HL-60 (cell line): ENCODE results near the gene ARFGEF3.

Experiments used
- DNase-seq, 2 experiments: peaks; one replicate each; pipeline ENCODE4 v3.0.0-alpha.2; 2010 to 2020; ENCODE audit warnings: low read depth in 1 of 2, low spot score in 1 of 2
- H3K27ac ChIP-seq: fragments of 250-450 bp; sonication (Bioruptor Pico); replicated peaks from 2 replicates; pipeline ENCODE4 v1.5.1; 2020; ENCODE audit warnings: mild to moderate bottlenecking, moderate library complexity
- H3K27me3 ChIP-seq: fragments of 250-450 bp; sonication (Bioruptor Pico); 2 replicates; pipeline ENCODE4 v1.5.1; 2021; ENCODE audit warnings: mild to moderate bottlenecking, moderate library complexity; ENCODE audit not compliant: insufficient read depth, poor library complexity, severe bottlenecking
- H3K4me3 ChIP-seq: replicated peaks from 2 replicates; pipeline ENCODE4 v1.5.1; 2011; ENCODE audit warnings: mild to moderate bottlenecking, control low read depth, low read length; ENCODE audit not compliant: insufficient read depth
- GABPA ChIP-seq: IDR thresholded peaks from 2 replicates; pipeline ENCODE4 v1.6.1; 2012; ENCODE audit warnings: low read depth
- POLR2AphosphoS5 ChIP-seq: IDR thresholded peaks from 2 replicates; pipeline ENCODE4 v1.6.1; 2012; ENCODE audit warnings: low read depth
- SPI1 ChIP-seq: IDR thresholded peaks from 2 replicates; pipeline ENCODE4 v1.6.1; 2012; ENCODE audit warnings: low read depth, mild to moderate bottlenecking, borderline replicate concordance
- TF ChIP-seq, protein P1 (sequence below): IDR thresholded peaks from one replicate; pipeline ENCODE4 v1.5.1; 2011; ENCODE audit warnings: low read length, control low read depth, inconsistent platforms; ENCODE audit not compliant: insufficient read depth
- TF ChIP-seq, protein P2 (sequence below): IDR thresholded peaks from 2 replicates; pipeline ENCODE4 v1.6.1; 2012; ENCODE audit warnings: low read depth; ENCODE audit not compliant: insufficient replicate concordance

The ARFGEF3 gene

DNA sequence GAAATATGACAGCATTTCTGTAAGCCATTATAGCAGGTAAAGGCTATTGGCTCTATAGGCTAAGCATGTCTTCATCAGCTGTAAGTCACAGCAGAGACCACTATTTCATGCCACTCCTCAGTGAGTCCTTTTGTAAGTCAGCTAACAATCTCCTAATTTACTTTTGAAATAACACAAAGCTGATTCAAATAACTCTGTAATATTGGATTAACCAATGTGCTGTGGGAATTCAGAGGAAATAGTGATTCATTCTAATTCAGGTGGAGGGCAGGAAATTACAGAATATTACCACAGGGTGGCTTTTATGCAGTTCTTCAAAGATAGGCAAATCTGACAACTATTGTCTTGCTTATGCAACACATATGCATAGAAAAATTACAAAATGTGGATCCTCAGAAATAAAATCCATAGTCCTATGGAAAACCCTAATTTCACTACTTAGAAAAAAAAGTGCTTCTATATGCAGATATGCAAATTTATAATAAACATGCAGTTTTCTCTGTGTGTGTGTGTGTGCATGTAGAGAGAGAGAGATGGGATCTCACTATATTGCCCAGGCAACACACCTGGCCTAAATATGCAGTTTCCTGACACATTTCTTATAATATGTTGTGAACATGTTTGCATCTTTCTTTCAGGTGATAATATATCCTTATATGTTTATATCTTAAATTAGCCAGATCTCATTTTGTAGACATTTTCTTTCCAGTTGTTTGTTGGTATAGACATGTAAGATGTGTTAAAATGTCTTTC, 211.1 kb downstream of the ARFGEF3 start:
- no peak for TF ChIP-seq POLR2AphosphoS5
- no peak for TF ChIP-seq SPI1
- TF ChIP-seq, protein P1, sequence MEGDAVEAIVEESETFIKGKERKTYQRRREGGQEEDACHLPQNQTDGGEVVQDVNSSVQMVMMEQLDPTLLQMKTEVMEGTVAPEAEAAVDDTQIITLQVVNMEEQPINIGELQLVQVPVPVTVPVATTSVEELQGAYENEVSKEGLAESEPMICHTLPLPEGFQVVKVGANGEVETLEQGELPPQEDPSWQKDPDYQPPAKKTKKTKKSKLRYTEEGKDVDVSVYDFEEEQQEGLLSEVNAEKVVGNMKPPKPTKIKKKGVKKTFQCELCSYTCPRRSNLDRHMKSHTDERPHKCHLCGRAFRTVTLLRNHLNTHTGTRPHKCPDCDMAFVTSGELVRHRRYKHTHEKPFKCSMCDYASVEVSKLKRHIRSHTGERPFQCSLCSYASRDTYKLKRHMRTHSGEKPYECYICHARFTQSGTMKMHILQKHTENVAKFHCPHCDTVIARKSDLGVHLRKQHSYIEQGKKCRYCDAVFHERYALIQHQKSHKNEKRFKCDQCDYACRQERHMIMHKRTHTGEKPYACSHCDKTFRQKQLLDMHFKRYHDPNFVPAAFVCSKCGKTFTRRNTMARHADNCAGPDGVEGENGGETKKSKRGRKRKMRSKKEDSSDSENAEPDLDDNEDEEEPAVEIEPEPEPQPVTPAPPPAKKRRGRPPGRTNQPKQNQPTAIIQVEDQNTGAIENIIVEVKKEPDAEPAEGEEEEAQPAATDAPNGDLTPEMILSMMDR, result no peak
- TF ChIP-seq GABPA, result no peak
- TF ChIP-seq, protein P2, sequence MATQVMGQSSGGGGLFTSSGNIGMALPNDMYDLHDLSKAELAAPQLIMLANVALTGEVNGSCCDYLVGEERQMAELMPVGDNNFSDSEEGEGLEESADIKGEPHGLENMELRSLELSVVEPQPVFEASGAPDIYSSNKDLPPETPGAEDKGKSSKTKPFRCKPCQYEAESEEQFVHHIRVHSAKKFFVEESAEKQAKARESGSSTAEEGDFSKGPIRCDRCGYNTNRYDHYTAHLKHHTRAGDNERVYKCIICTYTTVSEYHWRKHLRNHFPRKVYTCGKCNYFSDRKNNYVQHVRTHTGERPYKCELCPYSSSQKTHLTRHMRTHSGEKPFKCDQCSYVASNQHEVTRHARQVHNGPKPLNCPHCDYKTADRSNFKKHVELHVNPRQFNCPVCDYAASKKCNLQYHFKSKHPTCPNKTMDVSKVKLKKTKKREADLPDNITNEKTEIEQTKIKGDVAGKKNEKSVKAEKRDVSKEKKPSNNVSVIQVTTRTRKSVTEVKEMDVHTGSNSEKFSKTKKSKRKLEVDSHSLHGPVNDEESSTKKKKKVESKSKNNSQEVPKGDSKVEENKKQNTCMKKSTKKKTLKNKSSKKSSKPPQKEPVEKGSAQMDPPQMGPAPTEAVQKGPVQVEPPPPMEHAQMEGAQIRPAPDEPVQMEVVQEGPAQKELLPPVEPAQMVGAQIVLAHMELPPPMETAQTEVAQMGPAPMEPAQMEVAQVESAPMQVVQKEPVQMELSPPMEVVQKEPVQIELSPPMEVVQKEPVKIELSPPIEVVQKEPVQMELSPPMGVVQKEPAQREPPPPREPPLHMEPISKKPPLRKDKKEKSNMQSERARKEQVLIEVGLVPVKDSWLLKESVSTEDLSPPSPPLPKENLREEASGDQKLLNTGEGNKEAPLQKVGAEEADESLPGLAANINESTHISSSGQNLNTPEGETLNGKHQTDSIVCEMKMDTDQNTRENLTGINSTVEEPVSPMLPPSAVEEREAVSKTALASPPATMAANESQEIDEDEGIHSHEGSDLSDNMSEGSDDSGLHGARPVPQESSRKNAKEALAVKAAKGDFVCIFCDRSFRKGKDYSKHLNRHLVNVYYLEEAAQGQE, result no peak
- no peak for DNase-seq
- Histone ChIP-seq H3K27me3 (peaks cover 3% of the 10 kb centered on the region), H3K27ac (no peak overlapping the region), H3K4me3 (no peak overlapping the region)

DNA sequence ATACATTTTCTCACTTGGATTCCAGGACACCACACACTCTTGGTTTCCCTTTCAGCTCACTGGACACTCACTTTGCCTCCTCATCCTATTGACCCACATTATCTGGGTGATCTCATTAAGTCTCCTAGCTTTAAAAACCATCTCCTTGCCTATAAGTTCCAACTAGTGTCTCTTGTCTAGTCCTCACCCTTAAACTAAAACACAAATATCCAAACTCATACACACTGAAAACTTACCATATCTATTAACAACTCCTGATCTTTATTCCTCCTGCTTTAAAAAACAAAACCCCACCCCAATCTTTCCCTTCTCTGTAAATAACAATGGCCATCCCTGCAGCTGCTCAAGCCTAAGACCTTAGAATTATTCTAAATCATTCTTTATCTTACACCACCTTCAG, 212.5 kb downstream of the ARFGEF3 start:
- Histone ChIP-seq H3K27ac (no peak overlapping the region), H3K4me3 (no peak overlapping the region), H3K27me3 (peaks cover 6% of the 10 kb centered on the region)
- no peak for DNase-seq
- TF ChIP-seq GABPA (no peak), POLR2AphosphoS5 (no peak), SPI1 (no peak)
- TF ChIP-seq, protein P1, result no peak
- TF ChIP-seq, protein P2, result no peak

DNA sequence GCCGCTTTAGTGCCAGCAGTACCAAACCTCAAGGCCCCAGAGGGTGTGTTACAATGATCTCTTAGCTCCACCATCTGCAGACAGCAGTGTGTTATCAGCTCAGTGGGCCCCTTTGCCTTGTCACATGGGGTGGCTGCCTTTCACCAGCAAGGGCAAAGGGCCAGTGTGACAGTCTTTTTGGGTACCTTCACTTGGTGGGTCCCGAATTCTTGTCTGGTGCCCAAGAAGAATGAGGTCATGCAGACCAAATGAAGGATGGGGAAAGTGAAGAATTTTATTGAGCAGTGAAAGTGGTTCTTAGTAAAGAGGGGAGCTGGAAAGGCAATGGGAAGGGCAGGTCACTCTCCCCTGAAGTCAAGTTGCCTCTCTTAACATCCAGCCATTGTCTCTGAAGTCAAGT, 213.1 kb downstream of the ARFGEF3 start:
- no peak overlapping the region for H3K27ac ChIP-seq
- DNase-seq, result no peak
- peaks cover 5% of the 10 kb centered on the region for H3K27me3 ChIP-seq
- H3K4me3 ChIP-seq, result no peak overlapping the region
- TF ChIP-seq, protein P2, result no peak
